Mesodermal cell (in vitro differentiated cells): ENCODE data around the gene FDCSP.
"Not testable (repeated sequence)": the region's sequence is repeated elsewhere in the genome, so short reads cannot be mapped to it uniquely, and the experiment has no call there.

Experiments
- H3K27ac ChIP-seq: 2 replicates; pipeline ENCODE4 v1.7.0; 2013; ENCODE audit warnings: mild to moderate bottlenecking, low read depth, low read length, moderate library complexity; ENCODE audit not compliant: severe bottlenecking
- H3K36me3 ChIP-seq: 2 replicates; pipeline ENCODE4 v1.7.1; 2013; ENCODE audit warnings: mild to moderate bottlenecking, low read length, moderate library complexity; ENCODE audit not compliant: control insufficient read depth, insufficient read depth
- H3K4me1 ChIP-seq: one replicate; pipeline ENCODE4 v1.7.1; 2013; ENCODE audit warnings: mild to moderate bottlenecking, low read length; ENCODE audit not compliant: insufficient read depth, control insufficient read depth, poor library complexity, severe bottlenecking
- H3K4me3 ChIP-seq: 2 replicates; pipeline ENCODE4 v1.7.0; 2013; ENCODE audit warnings: low read length, control low read depth, mild to moderate bottlenecking; ENCODE audit not compliant: insufficient read depth, poor library complexity, severe bottlenecking; ENCODE audit errors: extremely low read depth
- H3K9me3 ChIP-seq: 2 replicates; pipeline ENCODE4 v1.7.1; 2013; ENCODE audit warnings: mild to moderate bottlenecking, low read length, moderate library complexity; ENCODE audit not compliant: control insufficient read depth
- WGBS, 2 experiments: methylation state at CpG; one replicate each; pipeline ENCODE4 v1.1.5; 2013; ENCODE audit warnings: missing lambda C conversion rate in 2 of 2; ENCODE audit not compliant: insufficient coverage in 2 of 2; 5-methylcytosine and 5-hydroxymethylcytosine counted together

FDCSP gene

DNA sequence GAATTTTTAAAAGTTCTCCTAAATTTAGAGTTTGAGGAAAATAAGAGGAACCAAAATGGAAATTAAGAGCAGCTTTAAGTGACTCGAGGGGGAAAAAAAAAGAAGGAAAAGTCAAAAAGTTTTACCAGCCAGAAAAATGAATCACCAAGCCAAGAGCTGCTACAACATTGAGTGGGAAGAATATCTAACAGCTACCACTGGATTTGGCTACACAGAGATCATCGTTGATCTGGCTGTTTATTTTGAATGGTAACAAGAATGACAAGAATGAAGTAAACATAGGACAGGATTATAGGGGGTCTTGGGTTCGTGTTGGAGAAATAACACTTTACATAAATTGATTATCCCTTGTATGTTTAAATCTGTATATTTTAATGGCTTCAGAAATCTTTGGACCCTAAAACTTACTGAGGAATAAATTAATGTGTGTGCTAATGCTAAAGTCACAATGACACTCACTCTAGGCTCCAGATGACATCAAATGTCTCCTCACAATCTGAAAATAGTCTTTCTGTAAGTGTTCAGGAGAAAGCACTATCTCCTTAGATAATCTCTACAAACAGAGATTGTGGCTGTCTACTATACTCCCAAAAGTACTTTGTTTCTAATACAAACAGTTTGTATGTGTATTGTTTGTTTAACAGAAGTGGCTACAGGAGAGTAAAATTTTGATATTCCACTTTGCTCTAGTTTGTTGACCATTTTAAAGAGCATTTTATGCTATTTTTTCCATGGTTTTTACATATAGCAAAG, 13.4 kb downstream of the FDCSP start:
- peak overlapping the region; percentile 75 for H3K27ac ChIP-seq
- H3K4me3 ChIP-seq = no peak overlapping the region
- 80 to 89% methylated on average over 1 of the region's 3 CpGs for WGBS, 2 experiments
- no peaks in the 10 kb centered on the region for H3K36me3 ChIP-seq
- H3K4me1 ChIP-seq = peaks cover 18% of the 10 kb centered on the region
- no peaks in the 10 kb centered on the region for H3K9me3 ChIP-seq

DNA sequence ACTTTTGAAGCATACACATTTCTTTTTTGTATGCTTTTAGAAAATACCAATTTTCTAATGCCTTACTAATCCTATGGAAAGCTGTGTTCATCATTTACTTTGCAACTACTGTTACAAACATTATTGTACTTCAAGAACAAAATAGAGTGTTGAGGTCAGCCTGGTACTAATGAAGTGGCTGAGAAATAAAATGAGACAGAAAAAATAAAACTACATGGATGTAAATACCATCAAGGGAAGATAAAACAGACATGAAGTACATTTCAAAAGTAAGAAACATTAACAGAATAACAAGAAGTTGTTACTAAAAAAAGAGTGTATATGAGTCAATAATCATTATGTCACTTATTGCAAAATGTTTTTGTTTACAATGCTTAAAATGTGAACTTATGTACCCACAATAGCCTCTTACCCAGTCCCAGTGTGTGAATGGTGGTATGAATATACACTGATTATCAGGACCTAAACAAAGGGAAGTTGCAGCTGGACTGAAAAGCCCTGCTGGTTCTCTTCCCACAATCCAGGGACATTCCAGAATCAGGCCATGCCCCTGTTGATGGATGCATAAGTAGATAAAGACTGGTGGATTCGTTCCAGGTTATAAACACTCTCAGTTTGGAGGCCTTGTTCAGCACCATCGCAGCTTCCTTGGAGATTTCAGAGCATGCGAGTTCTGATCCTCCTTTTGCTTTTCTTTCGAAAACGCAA, 14.1 kb downstream of the FDCSP start:
- Histone ChIP-seq H3K4me1 (peaks cover 18% of the 10 kb centered on the region), H3K4me3 (no peak overlapping the region), H3K27ac (peak overlapping the region; percentile 75), H3K36me3 (no peaks in the 10 kb centered on the region), H3K9me3 (no peaks in the 10 kb centered on the region)
- 62 to 88% methylated on average over 3 of the region's 5 CpGs for WGBS, 2 experiments

DNA sequence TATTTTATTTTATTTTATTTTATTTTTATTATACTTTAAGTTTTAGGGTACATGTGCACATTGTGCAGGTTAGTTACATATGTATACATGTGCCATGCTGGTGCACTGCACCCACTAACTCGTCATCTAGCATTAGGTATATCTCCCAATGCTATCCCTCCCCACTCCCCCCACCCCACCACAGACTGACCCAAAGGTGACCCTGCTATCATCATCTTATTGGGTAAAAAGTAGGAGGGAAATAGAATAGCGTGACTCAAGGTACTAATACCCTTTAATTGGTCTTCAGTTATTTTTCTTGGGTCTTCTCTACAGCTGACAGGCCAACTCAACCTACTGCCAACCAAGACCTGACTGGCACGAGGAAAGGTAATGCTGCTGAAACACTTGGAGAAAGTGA, 16.4 kb downstream of the FDCSP start, which contains the start of gene CSN3:
TSS of gene CSN3 (plus strand) at position 301 of the 400 bp plus-strand sequence. CDS start 2,223 bp downstream, outside the sequence.
- no CpG with 5 or more reads among the region's 3 CpGs for WGBS, 2 experiments
- not testable (repeated sequence) for H3K36me3 ChIP-seq, H3K4me3 ChIP-seq, H3K9me3 ChIP-seq, H3K27ac ChIP-seq
- peaks cover 18% of the 10 kb centered on the region for H3K4me1 ChIP-seq

DNA sequence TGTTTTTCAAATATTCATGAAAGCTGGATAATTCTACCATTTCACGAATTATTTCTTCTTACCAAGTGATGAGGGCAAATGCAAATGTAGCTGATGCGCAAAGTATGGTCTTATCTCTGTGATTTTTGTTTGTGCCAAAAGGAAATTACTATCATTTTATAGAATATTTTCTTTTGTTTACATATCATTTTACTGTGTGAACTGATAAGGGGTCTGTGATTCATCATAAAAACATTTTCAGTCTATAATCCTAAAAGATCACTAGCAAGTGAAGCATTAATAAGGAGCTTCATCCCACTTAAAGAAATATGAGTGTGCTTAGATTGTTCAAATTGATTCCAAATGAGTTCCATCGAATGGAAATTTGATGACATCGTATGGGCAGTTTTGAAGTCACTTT, 17.2 kb downstream of the FDCSP start:
- no peaks in the 10 kb centered on the region for H3K9me3 ChIP-seq
- no peak overlapping the region for H3K4me3 ChIP-seq
- 50% methylated on average over 2 of the region's 4 CpGs; no CpG with 5 or more reads in 1 of the 2 experiments for WGBS, 2 experiments
- H3K36me3 ChIP-seq = no peaks in the 10 kb centered on the region
- H3K27ac ChIP-seq = no peak overlapping the region
- peaks cover 10% of the 10 kb centered on the region for H3K4me1 ChIP-seq

DNA sequence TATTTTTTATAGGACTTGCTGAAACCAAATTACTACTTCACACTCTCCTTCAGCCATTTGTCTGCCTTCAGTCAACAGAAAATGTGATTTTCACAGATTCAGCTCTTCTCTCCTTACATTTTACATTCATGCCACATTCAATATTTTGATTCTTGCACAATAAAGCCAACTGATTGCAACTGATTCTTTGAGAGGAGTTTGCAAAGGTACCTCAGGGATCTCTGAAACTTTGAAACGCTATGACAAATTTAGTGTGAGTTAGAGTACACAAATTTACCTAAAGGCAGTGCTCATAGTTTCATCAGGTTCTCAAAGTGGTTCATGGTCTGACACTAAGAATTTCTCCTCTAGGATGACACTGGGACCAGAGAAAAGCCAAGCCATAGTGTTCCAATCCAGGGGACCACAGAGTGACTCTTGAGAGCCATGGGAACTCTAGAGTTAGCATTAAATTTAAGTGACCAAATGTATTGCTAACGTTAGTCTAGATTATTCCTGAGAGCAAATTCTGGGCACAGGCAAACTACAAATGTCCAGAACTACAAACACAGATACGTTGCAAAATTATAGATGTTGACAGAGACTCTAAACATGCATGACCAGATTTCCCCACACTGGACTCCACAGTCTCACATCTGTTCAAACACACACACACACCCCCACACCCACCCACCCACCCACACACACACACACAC, 25.5 kb downstream of the FDCSP start:
- no peaks in the 10 kb centered on the region for H3K9me3 ChIP-seq
- no peaks in the 10 kb centered on the region for H3K4me1 ChIP-seq
- no peak overlapping the region for H3K27ac ChIP-seq
- H3K36me3 ChIP-seq = no peaks in the 10 kb centered on the region
- H3K4me3 ChIP-seq = no peak overlapping the region
- 90% methylated on average over 2 of the region's 3 CpGs; no CpG with 5 or more reads in 1 of the 2 experiments for WGBS, 2 experiments

DNA sequence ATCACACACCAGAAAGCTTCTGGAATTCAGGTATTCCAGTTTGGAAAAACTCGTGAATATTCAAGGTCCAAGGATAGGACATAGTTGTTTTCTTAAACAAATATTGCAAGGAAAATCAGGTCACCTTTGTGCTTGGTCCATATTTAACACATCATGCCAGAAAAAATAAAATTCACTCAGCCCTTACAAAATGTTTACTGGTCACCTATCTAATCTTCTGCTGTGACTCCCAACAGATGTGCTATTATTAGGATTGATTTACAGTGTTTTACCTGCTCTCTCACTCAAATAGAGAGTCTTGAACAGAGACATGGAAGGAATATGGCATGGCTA, 26.0 kb downstream of the FDCSP start:
- 78% methylated on average over 1 of the region's 1 CpG; no CpG with 5 or more reads in 1 of the 2 experiments for WGBS, 2 experiments
- no peak overlapping the region for H3K4me3 ChIP-seq
- H3K27ac ChIP-seq = no peak overlapping the region
- H3K36me3 ChIP-seq = no peaks in the 10 kb centered on the region
- no peaks in the 10 kb centered on the region for H3K4me1 ChIP-seq
- H3K9me3 ChIP-seq = no peaks in the 10 kb centered on the region

DNA sequence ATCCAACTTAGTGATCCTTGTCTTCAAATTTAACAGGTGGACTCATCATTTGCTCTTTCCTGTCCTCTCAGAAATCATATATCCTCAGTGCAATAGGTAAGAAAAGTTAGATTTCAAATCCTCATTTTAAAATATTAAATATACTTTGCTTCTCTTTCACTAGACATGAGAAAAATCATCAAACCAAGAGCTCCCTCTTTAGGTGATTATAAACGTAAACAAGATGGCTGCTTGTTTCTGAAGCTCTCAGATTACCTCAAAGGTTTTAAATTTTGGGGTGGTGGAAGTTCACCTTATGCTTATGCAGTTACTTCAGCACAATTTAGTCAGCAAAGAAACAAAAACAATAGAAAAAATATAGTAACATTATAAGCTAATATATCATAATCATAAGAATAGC, 43.8 kb downstream of the FDCSP start:
- no peak overlapping the region for H3K27ac ChIP-seq
- H3K36me3 ChIP-seq = no peaks in the 10 kb centered on the region
- no CpG with 5 or more reads among the region's 1 CpG for WGBS, 2 experiments
- no peaks in the 10 kb centered on the region for H3K4me1 ChIP-seq
- H3K9me3 ChIP-seq = no peaks in the 10 kb centered on the region
- H3K4me3 ChIP-seq = no peak overlapping the region

DNA sequence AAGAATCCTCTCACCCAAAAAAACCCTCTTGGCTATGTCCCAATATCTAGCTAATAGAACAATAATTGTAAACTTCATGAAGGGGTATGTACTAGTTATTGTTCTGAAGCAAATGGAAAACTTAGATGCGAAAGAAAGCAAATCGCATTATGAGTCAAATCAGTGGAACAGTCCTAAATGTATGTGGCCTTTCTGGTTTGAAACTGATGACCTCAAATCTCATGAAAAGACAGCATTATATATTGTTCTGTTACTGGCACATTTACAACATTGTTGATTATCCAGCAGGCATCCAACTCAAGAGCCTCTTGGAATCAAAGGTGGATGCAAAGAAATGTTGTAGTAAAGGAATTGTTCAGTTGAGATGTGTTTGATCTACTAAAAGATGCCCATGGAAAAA, 51.2 kb downstream of the FDCSP start:
- H3K4me1 ChIP-seq = no peaks in the 10 kb centered on the region
- WGBS, 2 experiments = 93 to 100% methylated on average over 2 of the region's 2 CpGs
- H3K27ac ChIP-seq = no peak overlapping the region
- H3K36me3 ChIP-seq = no peaks in the 10 kb centered on the region
- no peaks in the 10 kb centered on the region for H3K9me3 ChIP-seq
- H3K4me3 ChIP-seq = no peak overlapping the region

DNA sequence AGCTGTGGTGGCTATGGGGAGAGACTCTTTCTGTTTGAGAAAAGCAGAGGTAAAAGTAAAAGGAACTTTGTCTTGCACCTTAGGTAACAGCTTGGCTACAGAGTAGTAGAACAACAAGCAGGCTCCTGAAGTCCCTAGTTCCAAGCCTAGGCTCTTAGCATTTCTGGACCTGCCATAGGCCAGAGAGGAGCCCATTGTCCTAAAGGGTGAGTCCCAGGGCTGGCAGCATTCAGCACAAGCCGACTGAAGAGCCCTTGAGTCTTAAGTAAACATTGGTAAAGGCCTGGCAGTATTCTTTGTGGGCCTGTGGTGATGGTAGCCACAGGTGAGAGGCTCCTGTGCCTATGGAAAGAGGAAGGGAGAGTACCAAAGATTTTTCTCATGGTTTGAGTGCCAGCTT, 54.6 kb downstream of the FDCSP start:
- no peaks in the 10 kb centered on the region for H3K4me1 ChIP-seq
- no peak overlapping the region for H3K4me3 ChIP-seq
- no peak overlapping the region for H3K27ac ChIP-seq
- 70% methylated on average over 1 of the region's 1 CpG; no CpG with 5 or more reads in 1 of the 2 experiments for WGBS, 2 experiments
- no peaks in the 10 kb centered on the region for H3K9me3 ChIP-seq
- no peaks in the 10 kb centered on the region for H3K36me3 ChIP-seq
